Upper lobe of right lung (tissue), 1 donor: Measurements from ENCODE around the gene MAN1C1. TPM values are rescaled to one million over a fixed set of nuclear protein-coding genes. Genes with fewer than 3 reads are reported as not detected.

Experiments
- ATAC-seq: fragments of 200-7000 bp; cut with Tn5 transposase; one replicate; pipeline ENCODE4 v1.9.1; 2020; ENCODE audit warnings: mild to moderate bottlenecking, moderate library complexity
- DNase-seq: peaks from one replicate; pipeline ENCODE4 v3.0.0-alpha.2; 2020
- H3K27ac ChIP-seq: fragments of 200-600 bp; one replicate; pipeline ENCODE4 v1.8.0; 2022
- H3K27me3 ChIP-seq: fragments of 200-600 bp; one replicate; pipeline ENCODE4 v1.8.0; 2022; ENCODE audit warnings: mild to moderate bottlenecking
- H3K36me3 ChIP-seq: fragments of 200-600 bp; one replicate; pipeline ENCODE4 v1.8.0; 2022
- H3K4me1 ChIP-seq: fragments of 200-600 bp; one replicate; pipeline ENCODE4 v1.8.0; 2022
- H3K4me3 ChIP-seq: fragments of 200-600 bp; one replicate; pipeline ENCODE4 v1.8.0; 2022; ENCODE audit warnings: mild to moderate bottlenecking
- H3K9me3 ChIP-seq: fragments of 200-600 bp; one replicate; pipeline ENCODE4 v1.8.0; 2022
- CTCF ChIP-seq: fragments of 200-600 bp; IDR thresholded peaks from one replicate; pipeline ENCODE4 v1.8.0; 2022; ENCODE audit warnings: antibody characterized with exemption
- intact Hi-C: fragments of 100-400 bp; cut with DNase I; formaldehyde crosslinking; loops from one replicate; pipeline ENCODE4 v1.11.0; 2022
- total RNA-seq: library from RNA; stranded (reverse); fragmentation: NEBNext Ultra II Directional; extraction: Animal tissue kit (Norgen Biotek cat#: 25700); gene quantifications from one replicate; pipeline ENCODE4 v1.2.1, GENCODE V29; 2021
- donor health status: DM: no; HTN: yes; CAD: no; lungs with severe emphysema.

MAN1C1 gene
- total RNA-seq, 1 donor from 2014 or later: 19.7 TPM

GRCh38 chr1:25832336-25833037, 215.9 kb downstream of the MAN1C1 start:
- intact Hi-C loops: no loop called here
- DNase-seq: no peak

GRCh38 chr1:25833158-25833557, 216.6 kb downstream of the MAN1C1 start:
- Histone ChIP-seq H3K4me1 (no peaks in the 10 kb centered on the region), H3K27ac (no peak overlapping the region), H3K4me3 (no peak overlapping the region), H3K9me3 (no peaks in the 10 kb centered on the region), H3K36me3 (peaks cover 61% of the 10 kb centered on the region), H3K27me3 (no peaks in the 10 kb centered on the region)
- ATAC-seq: no peak
- no peak for DNase-seq
- intact Hi-C loops: no loop called here
- TF ChIP-seq CTCF: no peak

More at GRCh38 chr1:25832336-25833037, 215.9 kb downstream of the MAN1C1 start:
- no peak for ATAC-seq
- Histone ChIP-seq H3K36me3 (peaks cover 67% of the 10 kb centered on the region), H3K27ac (no peak overlapping the region), H3K27me3 (no peaks in the 10 kb centered on the region), H3K4me1 (no peaks in the 10 kb centered on the region), H3K4me3 (no peak overlapping the region), H3K9me3 (no peaks in the 10 kb centered on the region)
- TF ChIP-seq CTCF: no peak

Other genes starting within 250 kb of the MAN1C1 start
- gene RHCE, start 196.0 kb upstream of the MAN1C1 start, total RNA-seq: 0.58 TPM
- gene MACO1, start 185.9 kb upstream of the MAN1C1 start, total RNA-seq: 20.2 TPM
- gene LDLRAP1, start 73.2 kb upstream of the MAN1C1 start, total RNA-seq: 35.1 TPM
- gene SELENON, start 183.4 kb downstream of the MAN1C1 start, total RNA-seq: 95.9 TPM
- 46.0 TPM for gene MTFR1L, start 203.2 kb downstream of the MAN1C1 start, total RNA-seq
- not detected for gene AUNIP, start 242.7 kb downstream of the MAN1C1 start, total RNA-seq